MM.1S (cell line): ENCODE measurements around the gene CACNG5.

Source experiments
- DNase-seq: peaks from one replicate; pipeline ENCODE4 v3.0.0-alpha.2; 2015
- H2AFZ ChIP-seq: fragments of 300-600 bp; sonication (generic); 2 replicates; pipeline ENCODE4 v1.6.0; 2016; ENCODE audit warnings: antibody characterized with exemption, low read length
- H3F3A ChIP-seq: fragments of 300-600 bp; sonication (generic); 2 replicates; pipeline ENCODE4 v1.6.1; 2016; ENCODE audit warnings: mild to moderate bottlenecking, antibody characterized with exemption, low read length, moderate library complexity, mixed read lengths; ENCODE audit not compliant: insufficient read depth
- H3K27ac ChIP-seq: fragments of 300-600 bp; sonication (generic); 2 replicates; pipeline ENCODE4 v1.5.1; 2016; ENCODE audit warnings: mild to moderate bottlenecking, low read length
- H3K27me3 ChIP-seq: fragments of 300-600 bp; sonication (generic); replicated peaks from 2 replicates; pipeline ENCODE4 v1.6.0; 2016; ENCODE audit warnings: low read length; ENCODE audit not compliant: insufficient read depth
- H3K36me3 ChIP-seq: fragments of 300-600 bp; sonication (generic); replicated peaks from 2 replicates; pipeline ENCODE4 v1.6.1; 2016; ENCODE audit warnings: mild to moderate bottlenecking, low read length, mixed read lengths; ENCODE audit not compliant: insufficient read depth
- H3K4me1 ChIP-seq: fragments of 300-600 bp; sonication (generic); 2 replicates; pipeline ENCODE4 v1.6.1; 2016; ENCODE audit warnings: low read length, mixed read lengths
- H3K4me2 ChIP-seq: fragments of 300-600 bp; sonication (generic); 2 replicates; pipeline ENCODE4 v1.6.0; 2016; ENCODE audit warnings: low read depth, low read length
- H3K4me3 ChIP-seq: fragments of 300-600 bp; sonication (generic); 2 replicates; pipeline ENCODE4 v1.5.1; 2016; ENCODE audit warnings: low read length, mixed read lengths
- H3K79me2 ChIP-seq: fragments of 300-600 bp; sonication (generic); 2 replicates; pipeline ENCODE4 v1.6.1; 2016; ENCODE audit warnings: mixed run types, low read length, mixed read lengths
- H3K9ac ChIP-seq: fragments of 300-600 bp; sonication (generic); 2 replicates; pipeline ENCODE4 v1.6.1; 2016; ENCODE audit warnings: low read length, mixed read lengths
- H3K9me2 ChIP-seq: fragments of 300-600 bp; sonication (generic); replicated peaks from 2 replicates; pipeline ENCODE4 v1.6.1; 2016; ENCODE audit warnings: mild to moderate bottlenecking, low read length, mixed read lengths; ENCODE audit not compliant: insufficient read depth
- H3K9me3 ChIP-seq: fragments of 300-600 bp; sonication (generic); replicated peaks from 2 replicates; pipeline ENCODE4 v1.6.1; 2016; ENCODE audit warnings: mild to moderate bottlenecking, low read length, mixed read lengths; ENCODE audit not compliant: insufficient read depth
- H4K20me1 ChIP-seq: fragments of 300-600 bp; sonication (generic); 2 replicates; pipeline ENCODE4 v1.6.1; 2016; ENCODE audit warnings: mild to moderate bottlenecking, low read length, moderate library complexity, mixed read lengths; ENCODE audit not compliant: insufficient read depth
- EZH2 ChIP-seq: fragments of 300-600 bp; sonication (generic); optimal IDR thresholded peaks from 2 replicates; pipeline ENCODE3; 2017; ENCODE audit warnings: low read depth, mild to moderate bottlenecking, antibody characterized with exemption, low read length, mixed read lengths
- EZH2phosphoT487 ChIP-seq: fragments of 300-600 bp; sonication (generic); IDR thresholded peaks from 2 replicates; pipeline ENCODE4 v1.6.1; 2018; ENCODE audit warnings: antibody characterized with exemption, low read length
- TF ChIP-seq, protein P1 (sequence below): fragments of 300-600 bp; sonication (generic); IDR thresholded peaks from 2 replicates; pipeline ENCODE4 v1.5.1; 2016; ENCODE audit warnings: antibody characterized with exemption, low read length, mixed read lengths

Gene CACNG5

GRCh38 chr17:66829386-66829864 lies 5.5 kb upstream of the CACNG5 start:
- Histone ChIP-seq H3K4me3 (no peak overlapping the region), H3K36me3 (no peaks in the 10 kb centered on the region), H3K79me2 (no peaks in the 10 kb centered on the region), H3K27me3 (no peaks in the 10 kb centered on the region), H3F3A (no peaks in the 10 kb centered on the region), H2AFZ (no peak overlapping the region), H4K20me1 (no peaks in the 10 kb centered on the region), H3K27ac (no peak overlapping the region), H3K9ac (no peak overlapping the region), H3K4me1 (no peaks in the 10 kb centered on the region), H3K9me3 (no peaks in the 10 kb centered on the region), H3K9me2 (no peaks in the 10 kb centered on the region), H3K4me2 (no peak overlapping the region)
- TF ChIP-seq EZH2phosphoT487 (no peak), EZH2 (no peak)
- TF ChIP-seq, protein P1, sequence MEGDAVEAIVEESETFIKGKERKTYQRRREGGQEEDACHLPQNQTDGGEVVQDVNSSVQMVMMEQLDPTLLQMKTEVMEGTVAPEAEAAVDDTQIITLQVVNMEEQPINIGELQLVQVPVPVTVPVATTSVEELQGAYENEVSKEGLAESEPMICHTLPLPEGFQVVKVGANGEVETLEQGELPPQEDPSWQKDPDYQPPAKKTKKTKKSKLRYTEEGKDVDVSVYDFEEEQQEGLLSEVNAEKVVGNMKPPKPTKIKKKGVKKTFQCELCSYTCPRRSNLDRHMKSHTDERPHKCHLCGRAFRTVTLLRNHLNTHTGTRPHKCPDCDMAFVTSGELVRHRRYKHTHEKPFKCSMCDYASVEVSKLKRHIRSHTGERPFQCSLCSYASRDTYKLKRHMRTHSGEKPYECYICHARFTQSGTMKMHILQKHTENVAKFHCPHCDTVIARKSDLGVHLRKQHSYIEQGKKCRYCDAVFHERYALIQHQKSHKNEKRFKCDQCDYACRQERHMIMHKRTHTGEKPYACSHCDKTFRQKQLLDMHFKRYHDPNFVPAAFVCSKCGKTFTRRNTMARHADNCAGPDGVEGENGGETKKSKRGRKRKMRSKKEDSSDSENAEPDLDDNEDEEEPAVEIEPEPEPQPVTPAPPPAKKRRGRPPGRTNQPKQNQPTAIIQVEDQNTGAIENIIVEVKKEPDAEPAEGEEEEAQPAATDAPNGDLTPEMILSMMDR = no peak
- no peak for DNase-seq

- TF ChIP-seq, protein P1 = no peak
- no peak for TF ChIP-seq EZH2phosphoT487
- TF ChIP-seq EZH2 = no peak
- no peak overlapping the region for H3K4me2 ChIP-seq
- no peaks in the 10 kb centered on the region for H3F3A ChIP-seq
- H2AFZ ChIP-seq = no peak overlapping the region
- H3K9me3 ChIP-seq = no peaks in the 10 kb centered on the region
- no peak overlapping the region for H3K9ac ChIP-seq
- no peak overlapping the region for H3K4me3 ChIP-seq
- no peaks in the 10 kb centered on the region for H3K36me3 ChIP-seq
- H3K79me2 ChIP-seq = no peaks in the 10 kb centered on the region
- no peaks in the 10 kb centered on the region for H3K4me1 ChIP-seq
- no peaks in the 10 kb centered on the region for H4K20me1 ChIP-seq
- H3K9me2 ChIP-seq = no peaks in the 10 kb centered on the region
- H3K27ac ChIP-seq = no peak overlapping the region
- no peak for DNase-seq
- no peaks in the 10 kb centered on the region for H3K27me3 ChIP-seq
These were observed 5.0 kb upstream of the CACNG5 start for GRCh38 chr17:66829883-66830282.

DNA sequence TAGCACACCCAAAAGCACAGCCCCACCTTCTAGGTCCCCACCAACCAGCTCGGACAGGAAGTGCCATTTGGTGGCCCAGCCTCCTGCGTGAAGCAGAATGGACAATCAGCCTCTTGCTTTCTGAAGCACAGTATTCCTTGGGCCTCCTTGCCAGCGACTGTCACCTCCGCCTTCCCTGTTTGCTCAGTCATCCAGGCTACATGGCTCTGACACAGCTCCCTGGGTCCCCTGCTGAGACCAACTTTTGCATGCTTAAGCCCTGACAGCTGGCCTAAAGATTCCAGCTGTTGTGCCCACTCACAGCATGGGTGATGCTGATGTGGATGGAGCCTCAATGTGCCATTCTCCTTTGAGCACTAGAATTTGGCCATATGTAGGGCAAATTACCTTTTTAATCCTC lies 4.5 kb upstream of the CACNG5 start:
- H3K36me3 ChIP-seq = no peaks in the 10 kb centered on the region
- H3F3A ChIP-seq = no peaks in the 10 kb centered on the region
- DNase-seq = no peak
- no peak overlapping the region for H3K9ac ChIP-seq
- no peaks in the 10 kb centered on the region for H3K9me3 ChIP-seq
- no peak overlapping the region for H3K27ac ChIP-seq
- H3K4me2 ChIP-seq = no peak overlapping the region
- no peaks in the 10 kb centered on the region for H3K9me2 ChIP-seq
- no peaks in the 10 kb centered on the region for H3K27me3 ChIP-seq
- TF ChIP-seq, protein P1 = no peak
- TF ChIP-seq EZH2phosphoT487 (no peak), EZH2 (no peak)
- no peaks in the 10 kb centered on the region for H3K79me2 ChIP-seq
- H3K4me3 ChIP-seq = no peak overlapping the region
- H2AFZ ChIP-seq = no peak overlapping the region
- no peaks in the 10 kb centered on the region for H3K4me1 ChIP-seq
- H4K20me1 ChIP-seq = no peaks in the 10 kb centered on the region
